H9 (cell line): ENCODE data around the gene TPGS1. TPM values are rescaled to one million over a fixed set of nuclear protein-coding genes. Genes with fewer than 3 reads are reported as not detected.

Experiments used
- DNase-seq: peaks from one replicate; pipeline ENCODE4 v3.0.0-alpha.2; 2017
- H2AFZ ChIP-seq: one replicate; pipeline ENCODE4 v1.6.1; 2013; ENCODE audit warnings: mild to moderate bottlenecking, low read length, control low read depth, moderate library complexity
- H2AK5ac ChIP-seq: 2 replicates; pipeline ENCODE4 v1.6.1; 2013; ENCODE audit warnings: low read length, control low read depth, mixed read lengths; ENCODE audit not compliant: insufficient read length
- H2BK120ac ChIP-seq: one replicate; pipeline ENCODE4 v1.6.1; 2013; ENCODE audit warnings: low read depth, mild to moderate bottlenecking, low read length, control low read depth, inconsistent platforms; ENCODE audit not compliant: poor library complexity, severe bottlenecking
- H2BK12ac ChIP-seq: 2 replicates; pipeline ENCODE4 v1.6.1; 2013; ENCODE audit warnings: low read length, control low read depth, mixed read lengths, low read depth; ENCODE audit not compliant: insufficient read length
- H2BK15ac ChIP-seq: 2 replicates; pipeline ENCODE4 v1.6.1; 2013; ENCODE audit warnings: low read depth, low read length, control low read depth
- H2BK20ac ChIP-seq: one replicate; pipeline ENCODE4 v1.6.1; 2013; ENCODE audit warnings: low read depth, mild to moderate bottlenecking, low read length, control low read depth, inconsistent platforms; ENCODE audit not compliant: poor library complexity, severe bottlenecking
- H2BK5ac ChIP-seq: 2 replicates; pipeline ENCODE4 v1.6.1; 2013; ENCODE audit warnings: low read length, control low read depth, mixed read lengths; ENCODE audit not compliant: insufficient read length
- H3K14ac ChIP-seq: 2 replicates; pipeline ENCODE4 v1.6.1; 2013; ENCODE audit warnings: low read length, control low read depth; ENCODE audit not compliant: insufficient read depth
- H3K18ac ChIP-seq: 2 replicates; pipeline ENCODE4 v1.6.1; 2013; ENCODE audit warnings: low read depth, mild to moderate bottlenecking, mixed read lengths, low read length, control low read depth; ENCODE audit not compliant: insufficient read length
- H3K23ac ChIP-seq: 2 replicates; pipeline ENCODE4 v1.6.1; 2013; ENCODE audit warnings: low read length, control low read depth, mixed read lengths, low read depth; ENCODE audit not compliant: insufficient read length
- H3K23me2 ChIP-seq: 2 replicates; pipeline ENCODE4 v1.6.1; 2013; ENCODE audit warnings: low read depth, mild to moderate bottlenecking, mixed read lengths, low read length, control low read depth; ENCODE audit not compliant: insufficient read length, poor library complexity, severe bottlenecking
- H3K27ac ChIP-seq: 2 replicates; pipeline ENCODE4 v1.5.1; 2013; ENCODE audit warnings: low read length, control low read depth, mixed read lengths, low read depth; ENCODE audit not compliant: insufficient read length
- H3K27me3 ChIP-seq: 2 replicates; pipeline ENCODE4 v1.6.1; 2013; ENCODE audit warnings: low read length, control low read depth, inconsistent platforms; ENCODE audit not compliant: insufficient read depth
- H3K4ac ChIP-seq: 2 replicates; pipeline ENCODE4 v1.6.1; 2013; ENCODE audit warnings: low read depth, mild to moderate bottlenecking, control low read depth, inconsistent platforms, low read length, moderate library complexity
- H3K4me1 ChIP-seq: 2 replicates; pipeline ENCODE4 v1.6.1; 2013; ENCODE audit warnings: low read length, control low read depth, inconsistent platforms; ENCODE audit not compliant: insufficient read depth
- H3K4me2 ChIP-seq: 2 replicates; pipeline ENCODE4 v1.6.1; 2013; ENCODE audit warnings: low read length, control low read depth, mixed read lengths; ENCODE audit not compliant: insufficient read length, insufficient read depth
- H3K56ac ChIP-seq: 2 replicates; pipeline ENCODE4 v1.6.1; 2013; ENCODE audit warnings: low read depth, mild to moderate bottlenecking, mixed read lengths, low read length, control low read depth; ENCODE audit not compliant: insufficient read length
- H3K79me1 ChIP-seq: 2 replicates; pipeline ENCODE4 v1.6.1; 2013; ENCODE audit warnings: low read depth, mild to moderate bottlenecking, moderate library complexity, low read length, control low read depth, inconsistent platforms; ENCODE audit not compliant: insufficient read depth, poor library complexity, severe bottlenecking
- H3K79me2 ChIP-seq: 2 replicates; pipeline ENCODE4 v1.6.1; 2013; ENCODE audit warnings: low read length, control low read depth, inconsistent platforms; ENCODE audit not compliant: insufficient read depth
- H3K9ac ChIP-seq: 2 replicates; pipeline ENCODE4 v1.6.1; 2013; ENCODE audit warnings: low read length, control low read depth, mixed read lengths; ENCODE audit not compliant: insufficient read length; ENCODE audit errors: extremely low read depth
- H3K9me3 ChIP-seq: one replicate; pipeline ENCODE4 v1.6.1; 2013; ENCODE audit warnings: low read depth, low read length, inconsistent platforms; ENCODE audit not compliant: control insufficient read depth
- H3T11ph ChIP-seq: one replicate; pipeline ENCODE4 v1.6.1; 2013; ENCODE audit warnings: mild to moderate bottlenecking, low read length, control low read depth, inconsistent platforms
- H4K20me1 ChIP-seq: one replicate; pipeline ENCODE4 v1.6.1; 2013; ENCODE audit not compliant: control insufficient read depth, insufficient read length, insufficient read depth
- H4K5ac ChIP-seq: 2 replicates; pipeline ENCODE4 v1.6.1; 2013; ENCODE audit warnings: low read depth, mild to moderate bottlenecking, mixed read lengths, low read length, control low read depth; ENCODE audit not compliant: insufficient read length
- H4K8ac ChIP-seq: replicated peaks from 2 replicates; pipeline ENCODE4 v1.6.1; 2013; ENCODE audit warnings: low read length, control low read depth, mixed read lengths, low read depth; ENCODE audit not compliant: insufficient read length
- H4K91ac ChIP-seq: 2 replicates; pipeline ENCODE4 v1.6.1; 2013; ENCODE audit warnings: low read depth, mild to moderate bottlenecking, moderate library complexity, mixed read lengths, low read length, control low read depth; ENCODE audit not compliant: insufficient read length
- H3K27ac Mint-ChIP-seq, 3 experiments: 2 replicates in 2 of 3; 3 replicates in 1 of 3; pipeline ENCODE4 v1.8.0; 2020 to 2021; ENCODE audit warnings: mixed read lengths in 3 of 3, mild to moderate bottlenecking in 1 of 3, moderate library complexity in 1 of 3
- H3K27me3 Mint-ChIP-seq: 2 replicates; pipeline ENCODE4 v1.8.0; 2021; ENCODE audit warnings: low read depth, mild to moderate bottlenecking, moderate library complexity, mixed read lengths
- H3K36me3 Mint-ChIP-seq, 3 experiments: 2 replicates in 2 of 3; 3 replicates in 1 of 3; pipeline ENCODE4 v1.8.0; 2020 to 2021; ENCODE audit warnings: low read depth in 3 of 3, mixed read lengths in 3 of 3; ENCODE audit not compliant: insufficient read depth in 1 of 3
- H3K4me1 Mint-ChIP-seq, 2 experiments: 2 replicates each; pipeline ENCODE4 v1.8.0; 2020; ENCODE audit warnings: mixed read lengths in 2 of 2
- H3K4me3 Mint-ChIP-seq, 2 experiments: 2 replicates in 1 of 2; 3 replicates in 1 of 2; pipeline ENCODE4 v1.8.0; 2020 to 2021; ENCODE audit warnings: mild to moderate bottlenecking in 2 of 2, mixed read lengths in 2 of 2, moderate library complexity in 1 of 2
- H3K9me3 Mint-ChIP-seq, 2 experiments: 2 replicates in 1 of 2; 3 replicates in 1 of 2; pipeline ENCODE4 v1.8.0; 2020; ENCODE audit warnings: mild to moderate bottlenecking in 2 of 2, mixed read lengths in 2 of 2, moderate library complexity in 1 of 2
- CTCF ChIP-seq: fragments of 200-600 bp; sonication (generic); conservative IDR thresholded peaks from 3 replicates; pipeline ENCODE4 v1.8.0; 2021; ENCODE audit warnings: antibody characterized with exemption, mild to moderate bottlenecking
- WGBS: extraction: QIAGEN DNeasy Blood & Tissue Kit; methylation state at CpG from one replicate; pipeline ENCODE4 v1.1.7; 2013; ENCODE audit warnings: missing lambda C conversion rate, low lambda C conversion rate, mixed read lengths; ENCODE audit not compliant: insufficient read length; ENCODE audit errors: extremely low coverage; 5-methylcytosine and 5-hydroxymethylcytosine counted together
- total RNA-seq: library from RNA; stranded (reverse); gene quantifications from 2 replicates; pipeline ENCODE4 v1.2.1, GENCODE V29; 2021

The TPGS1 gene
- total RNA-seq, 1 experiment from 2014 or later = 7.4 TPM

GRCh38 chr19:554817-555216, 47.5 kb downstream of the TPGS1 start:
- H3K4me3 Mint-ChIP-seq = no peak overlapping the region
- no peak overlapping the region for H4K91ac ChIP-seq
- H4K5ac ChIP-seq = no peak overlapping the region
- H3K9me3 Mint-ChIP-seq = no peaks in the 10 kb centered on the region; a peak in 1 of 5 replicates
- H2BK12ac ChIP-seq = no peak overlapping the region
- no peaks in the 10 kb centered on the region for H3K9me3 ChIP-seq
- H3K9ac ChIP-seq = no peak overlapping the region
- H3K27me3 ChIP-seq = no peaks in the 10 kb centered on the region
- peaks cover 7 to 16% of the 10 kb centered on the region in 2 experiments for H3K4me1 Mint-ChIP-seq
- no peak overlapping the region for H2AFZ ChIP-seq
- H2BK20ac ChIP-seq = no peak overlapping the region
- no peak overlapping the region for H3K56ac ChIP-seq
- no peak overlapping the region for H3K4me2 ChIP-seq
- H4K20me1 ChIP-seq = no peaks in the 10 kb centered on the region
- H3T11ph ChIP-seq = no peak overlapping the region
- H3K4ac ChIP-seq = no peak overlapping the region
- no peak overlapping the region for H2BK5ac ChIP-seq
- H3K4me1 ChIP-seq = no peaks in the 10 kb centered on the region
- no CpG with 5 or more reads among the region's 20 CpGs for WGBS
- H3K79me1 ChIP-seq = no peaks in the 10 kb centered on the region
- no peak overlapping the region for H4K8ac ChIP-seq
- H3K27ac Mint-ChIP-seq = peak overlapping the region in 1 of 3 experiments; percentile 70; a peak in 1 of 7 replicates
- H3K23me2 ChIP-seq = no peaks in the 10 kb centered on the region
- H3K14ac ChIP-seq = no peak overlapping the region
- H3K27ac ChIP-seq = no peak overlapping the region
- DNase-seq = no peak
- H3K27me3 Mint-ChIP-seq = peaks cover 18% of the 10 kb centered on the region
- no peak overlapping the region for H3K18ac ChIP-seq
- H2BK120ac ChIP-seq = no peak overlapping the region
- H2AK5ac ChIP-seq = no peak overlapping the region
- TF ChIP-seq CTCF = no peak
- peaks cover 0 to 2% (median 0%) of the 10 kb centered on the region in 3 experiments; a peak in 1 of 7 replicates for H3K36me3 Mint-ChIP-seq
- H3K23ac ChIP-seq = no peak overlapping the region
- H3K79me2 ChIP-seq = no peaks in the 10 kb centered on the region
- H2BK15ac ChIP-seq = no peak overlapping the region
